RWPE1 (cell line): ENCODE data around the gene NAP1L5.

Experiments used
- CTCF ChIA-PET: fragments of 350-600 bp; sonication (Branson Sonifier 250); formaldehyde crosslinking; extraction: SDS; loops from one replicate; lab custom pipeline; 2021; lab: Yijun Ruan, JAX
- POLR2A ChIA-PET: fragments of 400-600 bp; formaldehyde crosslinking; extraction: SDS; loops from one replicate; lab custom pipeline; 2020; ENCODE audit warnings: antibody characterized with exemption; ENCODE audit not compliant: low non-redundant PET; lab: Yijun Ruan, JAX
- DNase-seq: peaks from one replicate; pipeline ENCODE4 v3.0.0; 2012; ENCODE audit warnings: low spot score
- H3K27ac ChIP-seq: fragments of 450-650 bp; 2 replicates; pipeline ENCODE4 v1.5.1; 2017
- CTCF ChIP-seq: fragments of 450-650 bp; conservative IDR thresholded peaks from 2 replicates; pipeline ENCODE4 v1.5.1; 2017; ENCODE audit warnings: low read depth, mild to moderate bottlenecking

The NAP1L5 gene

GRCh38 chr4:88743696-88744095 is 46.1 kb upstream of the NAP1L5 start:
- TF ChIP-seq CTCF, result no peak
- ChIA-PET CTCF (no interaction called here), POLR2A (no interaction called here)
- no peak for DNase-seq
- no peak overlapping the region for H3K27ac ChIP-seq

GRCh38 chr4:88742561-88742960 is 44.9 kb upstream of the NAP1L5 start:
- no peak overlapping the region for H3K27ac ChIP-seq
- DNase-seq, result no peak
- CTCF ChIA-PET, result no interaction called here
- no peak for TF ChIP-seq CTCF
- POLR2A ChIA-PET, result no interaction called here

- DNase-seq, result no peak
- ChIA-PET CTCF (no interaction called here), POLR2A (no interaction called here)
- H3K27ac ChIP-seq, result no peak overlapping the region
- TF ChIP-seq CTCF, result no peak
Measured at GRCh38 chr4:88738180-88738579, 40.6 kb upstream of the NAP1L5 start.

DNA sequence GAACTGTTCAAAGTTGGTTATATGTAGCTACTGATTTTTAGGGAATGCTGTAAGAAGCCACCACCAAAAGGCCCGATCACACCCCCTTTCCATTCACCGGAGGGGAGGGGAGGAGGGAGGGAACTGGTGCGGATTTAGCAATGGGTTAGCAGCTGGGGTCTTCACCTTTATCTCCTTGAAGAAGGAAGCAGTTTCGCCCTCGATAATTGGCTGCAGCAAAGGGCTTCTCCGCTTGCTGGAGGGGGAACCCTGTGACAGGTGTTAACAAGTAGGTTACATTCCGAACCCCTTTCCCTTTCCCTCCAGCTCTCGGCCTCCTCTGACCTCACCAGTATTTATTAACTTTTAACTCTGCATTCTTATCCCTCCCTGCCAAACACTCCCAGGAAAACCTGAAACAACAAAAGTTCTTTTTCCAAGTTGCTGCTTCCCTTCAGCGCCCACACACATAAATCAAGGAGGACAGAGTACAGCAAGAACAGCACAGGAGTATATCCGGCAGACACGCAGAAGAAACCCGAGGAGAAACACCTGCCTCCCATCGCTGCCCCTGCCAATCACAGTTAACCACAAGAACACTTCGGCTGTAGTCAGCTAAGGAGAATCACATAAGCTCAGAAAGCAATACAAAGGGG is 39.8 kb upstream of the NAP1L5 start:
- DNase-seq, result no peak
- CTCF ChIA-PET, result interaction anchor here (0.6 to 0.7 kb wide), 2 partner anchors 81 to 324 kb away, joined by 3 to 4 read pairs; no protein-coding TSS in a partner anchor
- no peak for TF ChIP-seq CTCF
- POLR2A ChIA-PET, result no interaction called here
- H3K27ac ChIP-seq, result no peak overlapping the region

DNA sequence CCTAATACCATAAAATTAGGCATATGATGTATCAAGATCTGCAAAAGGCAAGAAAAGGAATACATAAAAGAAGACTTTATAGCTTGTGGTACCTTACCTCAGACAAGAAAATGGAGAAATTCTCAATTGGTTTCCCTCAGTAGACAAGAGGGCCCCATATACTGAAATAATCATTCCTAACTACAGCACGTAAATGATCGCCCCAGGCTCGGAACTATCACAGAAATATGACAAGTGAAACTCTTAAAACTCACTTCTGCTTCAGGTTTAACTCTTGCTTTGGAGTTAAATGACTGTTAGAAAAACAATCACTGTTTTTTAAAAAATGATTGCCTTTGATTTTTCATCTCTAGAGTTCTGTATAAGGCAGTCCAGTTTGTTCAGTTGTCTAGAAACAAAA is 38.6 kb upstream of the NAP1L5 start:
- ChIA-PET POLR2A (no interaction called here), CTCF (interaction anchor here (0.7 kb wide), 1 partner anchor 82 kb away, joined by 4 read pairs; no protein-coding TSS in a partner anchor)
- TF ChIP-seq CTCF, result no peak
- no peak overlapping the region for H3K27ac ChIP-seq
- DNase-seq, result no peak

GRCh38 chr4:88735564-88735963 is 37.9 kb upstream of the NAP1L5 start:
- H3K27ac ChIP-seq, result no peak overlapping the region
- TF ChIP-seq CTCF, result no peak
- ChIA-PET POLR2A (no interaction called here), CTCF (interaction anchor here (0.5 kb wide), 1 partner anchor 376 kb away, joined by 4 read pairs; no protein-coding TSS in a partner anchor)
- no peak for DNase-seq
